BE2C (cell line): ENCODE measurements around the gene RPL11.
"Not testable (repeated sequence)": the region's sequence is repeated elsewhere in the genome, so short reads cannot be mapped to it uniquely, and the experiment has no call there.

Source experiments
- DNase-seq: peaks from one replicate; pipeline ENCODE4 v3.0.0-alpha.2; 2020
- H3K27me3 ChIP-seq: fragments of 250-450 bp; sonication (Bioruptor Pico); 2 replicates; pipeline ENCODE4 v1.5.1; 2020; ENCODE audit warnings: mild to moderate bottlenecking
- H3K36me3 ChIP-seq: fragments of 250-450 bp; sonication (Bioruptor Pico); 2 replicates; pipeline ENCODE4 v1.5.1; 2020; ENCODE audit warnings: mild to moderate bottlenecking
- H3K4me1 ChIP-seq: fragments of 250-450 bp; sonication (Bioruptor Pico); 2 replicates; pipeline ENCODE4 v1.5.1; 2020
- H3K4me3 ChIP-seq: 2 replicates; pipeline ENCODE4 v1.5.1; 2011; ENCODE audit warnings: low read depth, low read length
- H3K9me3 ChIP-seq: fragments of 250-450 bp; sonication (Bioruptor Pico); 2 replicates; pipeline ENCODE4 v1.5.1; 2020
- TF ChIP-seq, protein P1 (sequence below): IDR thresholded peaks from 2 replicates; pipeline ENCODE4 v1.5.1; 2012; ENCODE audit warnings: mild to moderate bottlenecking, low read depth, low read length

RPL11 gene

DNA sequence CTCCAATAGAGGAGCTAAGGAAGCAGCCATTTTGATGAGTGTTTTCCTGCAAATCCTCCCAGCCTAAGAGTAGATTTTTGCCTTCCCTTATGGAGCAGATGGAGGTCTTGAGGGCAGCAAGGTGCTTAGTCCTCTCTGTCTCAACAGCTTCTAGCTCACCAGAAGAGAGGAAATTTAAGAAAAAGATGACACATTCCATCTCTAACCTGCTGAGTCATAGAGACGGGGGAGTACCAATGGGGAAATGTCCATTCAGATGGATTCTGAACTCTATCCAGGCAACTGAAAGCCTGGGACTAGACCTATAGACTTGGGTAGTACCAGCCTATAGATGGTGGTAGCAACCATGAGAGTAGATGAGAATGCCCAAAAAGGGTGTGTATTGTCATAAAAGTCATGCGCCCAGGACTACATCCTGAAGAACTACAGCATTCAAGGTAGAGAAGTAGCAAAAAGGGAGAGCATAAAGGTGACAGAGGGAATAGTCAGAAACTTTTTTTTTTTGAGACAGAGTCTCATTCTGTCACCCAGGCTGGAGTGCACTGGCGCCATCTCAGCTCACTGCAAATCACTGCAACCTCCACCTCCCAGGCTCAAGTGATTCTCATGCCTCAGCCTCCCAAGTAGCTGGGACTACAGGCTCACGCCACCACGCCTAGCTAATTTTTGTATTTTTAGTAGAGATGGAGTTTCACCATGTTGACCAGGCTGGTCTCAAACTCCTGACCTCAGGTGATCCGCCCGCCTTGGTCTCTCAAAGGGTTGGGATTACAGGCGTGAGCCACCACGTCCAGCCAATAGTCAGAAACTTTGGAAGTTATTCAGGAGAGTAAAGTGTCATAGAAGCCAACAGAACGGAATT, 41.0 kb downstream of the RPL11 start:
- no peaks in the 10 kb centered on the region for H3K9me3 ChIP-seq
- TF ChIP-seq, protein P1, sequence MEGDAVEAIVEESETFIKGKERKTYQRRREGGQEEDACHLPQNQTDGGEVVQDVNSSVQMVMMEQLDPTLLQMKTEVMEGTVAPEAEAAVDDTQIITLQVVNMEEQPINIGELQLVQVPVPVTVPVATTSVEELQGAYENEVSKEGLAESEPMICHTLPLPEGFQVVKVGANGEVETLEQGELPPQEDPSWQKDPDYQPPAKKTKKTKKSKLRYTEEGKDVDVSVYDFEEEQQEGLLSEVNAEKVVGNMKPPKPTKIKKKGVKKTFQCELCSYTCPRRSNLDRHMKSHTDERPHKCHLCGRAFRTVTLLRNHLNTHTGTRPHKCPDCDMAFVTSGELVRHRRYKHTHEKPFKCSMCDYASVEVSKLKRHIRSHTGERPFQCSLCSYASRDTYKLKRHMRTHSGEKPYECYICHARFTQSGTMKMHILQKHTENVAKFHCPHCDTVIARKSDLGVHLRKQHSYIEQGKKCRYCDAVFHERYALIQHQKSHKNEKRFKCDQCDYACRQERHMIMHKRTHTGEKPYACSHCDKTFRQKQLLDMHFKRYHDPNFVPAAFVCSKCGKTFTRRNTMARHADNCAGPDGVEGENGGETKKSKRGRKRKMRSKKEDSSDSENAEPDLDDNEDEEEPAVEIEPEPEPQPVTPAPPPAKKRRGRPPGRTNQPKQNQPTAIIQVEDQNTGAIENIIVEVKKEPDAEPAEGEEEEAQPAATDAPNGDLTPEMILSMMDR: no peak
- no peaks in the 10 kb centered on the region for H3K36me3 ChIP-seq
- no peaks in the 10 kb centered on the region for H3K4me1 ChIP-seq
- H3K4me3 ChIP-seq: no peak overlapping the region
- no peaks in the 10 kb centered on the region for H3K27me3 ChIP-seq
- no peak for DNase-seq

DNA sequence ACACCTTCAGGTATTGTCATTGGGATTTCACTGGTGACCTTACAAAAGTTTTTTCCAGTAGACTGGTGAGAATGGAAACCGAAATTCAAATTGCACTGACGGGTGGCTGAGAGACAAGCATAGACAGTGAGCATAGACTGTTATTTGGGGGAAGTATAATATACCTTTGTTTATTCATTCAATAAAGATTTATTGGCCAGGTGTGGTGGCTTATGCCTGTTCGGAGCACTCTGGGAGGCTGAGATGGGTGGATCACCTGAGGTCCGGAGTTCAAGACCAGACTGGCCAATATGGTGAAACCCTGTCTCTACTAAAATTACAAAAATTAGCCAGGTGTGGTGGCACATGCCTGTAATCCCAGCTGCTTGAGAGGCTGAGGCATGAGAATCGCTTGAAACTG, 41.7 kb downstream of the RPL11 start:
- H3K27me3 ChIP-seq, H3K4me3 ChIP-seq, H3K4me1 ChIP-seq, H3K9me3 ChIP-seq, H3K36me3 ChIP-seq, DNase-seq: not testable (repeated sequence)

DNA sequence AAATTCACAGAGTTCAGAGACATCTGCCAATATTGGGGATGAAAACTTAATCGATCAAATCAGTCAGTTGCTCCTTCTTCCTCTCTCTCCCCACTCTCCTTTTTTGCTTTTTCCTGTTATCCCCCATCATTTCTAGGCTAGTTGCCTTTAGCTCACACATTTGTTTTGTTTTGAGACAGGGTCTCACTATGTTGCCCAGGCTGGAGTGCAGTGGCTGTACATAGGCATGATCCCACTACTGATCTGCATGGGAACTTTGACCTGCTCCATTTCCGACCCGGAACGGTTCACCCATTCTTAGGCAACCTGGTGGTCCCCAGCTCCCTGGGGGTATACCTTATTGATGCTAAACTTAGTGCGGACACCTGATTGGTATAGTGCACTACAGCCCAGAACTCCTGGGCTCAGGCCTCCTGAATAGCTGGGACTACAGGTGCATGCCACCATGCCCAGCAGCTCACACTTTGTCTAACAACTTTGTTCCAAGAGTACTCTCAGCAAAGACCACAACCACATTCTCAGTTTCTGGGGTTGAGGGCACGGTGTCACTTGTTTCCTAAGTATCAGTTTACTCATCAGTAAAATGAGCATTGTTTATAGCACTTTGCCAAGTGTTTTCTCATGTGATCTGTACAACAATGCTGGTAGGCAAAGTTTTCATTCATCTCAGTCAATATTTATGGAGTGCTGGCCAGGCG, 45.0 kb downstream of the RPL11 start:
- Histone ChIP-seq H3K4me1 (no peaks in the 10 kb centered on the region), H3K9me3 (no peaks in the 10 kb centered on the region), H3K27me3 (no peaks in the 10 kb centered on the region), H3K36me3 (no peaks in the 10 kb centered on the region), H3K4me3 (no peak overlapping the region)
- TF ChIP-seq, protein P1: no peak
- DNase-seq: no peak

DNA sequence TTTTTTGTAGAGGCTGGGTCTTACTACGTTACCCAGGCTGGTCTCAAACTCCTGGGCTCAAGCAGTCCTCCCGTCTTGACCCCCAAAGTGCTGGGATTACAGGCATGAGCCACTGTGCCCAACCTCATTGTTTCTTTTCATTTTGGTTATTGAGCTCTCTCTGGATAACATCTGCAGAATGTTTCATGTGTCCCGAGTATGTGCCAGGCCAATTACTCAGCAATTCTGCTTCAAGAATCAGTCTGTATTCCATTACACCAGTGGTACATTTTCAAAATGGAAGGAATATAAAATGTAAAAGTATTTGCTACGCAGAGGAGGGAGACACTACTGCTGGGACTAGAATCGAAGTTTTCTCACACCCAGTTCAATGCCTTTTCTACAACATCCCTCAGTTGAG, 50.0 kb downstream of the RPL11 start:
- Histone ChIP-seq H3K4me3 (no peak overlapping the region), H3K4me1 (no peaks in the 10 kb centered on the region), H3K36me3 (no peaks in the 10 kb centered on the region), H3K27me3 (no peaks in the 10 kb centered on the region), H3K9me3 (no peaks in the 10 kb centered on the region)
- TF ChIP-seq, protein P1: no peak
- no peak for DNase-seq

DNA sequence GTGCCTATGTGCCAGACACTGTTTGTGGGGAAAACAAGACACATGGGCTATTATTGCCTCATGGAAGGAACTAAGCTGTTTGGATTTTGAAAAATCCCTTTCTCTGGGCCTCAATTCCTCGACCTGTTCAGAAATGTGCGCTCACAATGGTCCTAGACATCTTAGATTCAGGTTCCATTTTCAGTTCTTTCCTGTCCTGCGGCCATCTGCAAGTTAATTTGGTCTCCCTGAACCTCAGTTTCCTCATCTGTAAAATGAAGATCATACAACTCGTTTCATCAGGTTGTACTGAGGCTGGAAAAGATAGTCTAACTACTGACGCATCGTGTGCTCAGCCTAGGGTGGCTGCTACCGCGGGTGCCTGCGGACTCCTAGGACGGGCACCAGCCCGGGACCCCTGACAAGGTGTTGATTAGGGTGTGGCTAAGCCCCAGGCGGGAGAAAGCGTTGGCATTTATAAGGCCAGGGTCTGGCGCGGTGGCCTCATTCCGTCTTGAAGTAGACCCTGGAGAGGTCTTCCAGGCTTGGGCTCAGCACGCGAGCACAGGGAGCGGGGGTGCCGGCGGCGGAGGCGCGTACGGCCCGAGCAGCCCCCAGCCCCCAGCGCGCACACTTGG, 51.2 kb downstream of the RPL11 start:
- Histone ChIP-seq H3K36me3 (peaks cover 4% of the 10 kb centered on the region; the same call in 1 of the 2 replicates), H3K4me1 (no peaks in the 10 kb centered on the region), H3K9me3 (no peaks in the 10 kb centered on the region), H3K4me3 (peak overlapping the region; percentile 67), H3K27me3 (no peaks in the 10 kb centered on the region)
- DNase-seq: no peak
- TF ChIP-seq, protein P1: no peak

DNA sequence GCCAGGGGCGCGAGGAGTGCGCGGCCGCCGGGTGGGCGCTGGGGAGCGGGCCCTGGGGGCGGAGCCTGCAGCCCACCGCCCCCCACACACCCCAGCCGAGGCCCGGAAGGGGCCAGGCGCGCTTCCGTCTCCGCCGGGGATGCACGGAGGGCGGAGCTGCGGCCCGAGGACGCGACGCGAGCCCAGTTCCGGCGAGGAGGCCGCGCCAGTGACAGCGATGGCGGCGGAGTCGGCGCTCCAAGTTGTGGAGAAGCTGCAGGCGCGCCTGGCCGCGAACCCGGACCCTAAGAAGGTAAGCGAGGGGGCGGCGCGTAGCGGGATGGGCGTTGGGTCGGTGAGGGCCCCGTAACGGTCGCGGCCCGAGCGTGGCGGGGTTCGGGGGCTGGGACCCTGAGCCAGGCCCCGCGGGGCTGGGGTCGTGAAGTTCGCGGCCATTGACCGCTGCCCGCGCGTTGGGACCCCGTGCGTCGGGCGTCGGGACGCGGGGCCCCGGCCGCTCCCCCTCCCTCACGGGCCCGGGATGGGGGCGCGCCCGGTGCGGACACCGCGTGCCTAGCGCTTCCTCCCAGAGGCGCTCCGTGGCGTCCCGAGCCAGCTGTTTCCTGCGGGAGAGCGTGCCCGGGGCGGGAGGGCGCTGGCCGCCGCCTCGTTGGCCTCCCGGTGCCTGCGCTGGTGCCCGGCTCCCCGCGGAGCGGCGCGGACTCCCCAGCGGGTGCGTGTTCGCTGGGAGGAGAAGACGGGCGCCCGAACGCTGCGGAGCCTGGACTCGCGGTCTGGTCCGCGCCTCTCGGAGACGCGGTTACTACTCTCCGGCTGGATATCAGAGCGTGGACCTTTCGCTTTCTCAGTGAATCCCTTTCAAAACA, 51.9 kb downstream of the RPL11 start, which contains the start of gene ELOA:
Gene ELOA (plus strand): TSS at position 185 of the 866 bp plus-strand sequence. CDS start 33 bp downstream, at position 218.
- TF ChIP-seq, protein P1: no peak
- peak; percentile 72 for DNase-seq
- Histone ChIP-seq H3K4me3 (peak within 1 kb of the TSS; percentile 67), H3K9me3 (no peaks in the 10 kb centered on the region), H3K4me1 (no peaks in the 10 kb centered on the region), H3K27me3 (no peaks in the 10 kb centered on the region), H3K36me3 (peaks cover 4% of the 10 kb centered on the region; the same call in 1 of the 2 replicates)
